HS-5 (cell line): Measurements from ENCODE around the gene TJAP1.
"Not testable (repeated sequence)": the region's sequence is repeated elsewhere in the genome, so short reads cannot be mapped to it uniquely, and the experiment has no call there.

Experiments used
- DNase-seq: peaks from one replicate; pipeline ENCODE4 v3.0.0-alpha.2; 2012; ENCODE audit warnings: low read depth

TJAP1 gene

GRCh38 chr6:43453831-43454230 is 23.5 kb upstream of the TJAP1 start:
- DNase-seq, result no peak

- no peak for DNase-seq
Observed at GRCh38 chr6:43454290-43454695, 23.1 kb upstream of the TJAP1 start.

GRCh38 chr6:43454696-43455530 is 22.5 kb upstream of the TJAP1 start:
- DNase-seq, result peak; percentile 40

GRCh38 chr6:43455531-43456428 is 21.6 kb upstream of the TJAP1 start, which contains the start of gene DLK2:
Gene DLK2 (minus strand): TSS chr6:43455548. CDS start chr6:43454825, 723 bp downstream.
- DNase-seq, result no peak

GRCh38 chr6:43457643-43458042 is 19.7 kb upstream of the TJAP1 start:
- DNase-seq, result no peak

GRCh38 chr6:43458154-43458553 is 19.2 kb upstream of the TJAP1 start:
- DNase-seq, result not testable (repeated sequence)

GRCh38 chr6:43459535-43459934 is 17.8 kb upstream of the TJAP1 start:
- no peak for DNase-seq

GRCh38 chr6:43460032-43460431 is 17.3 kb upstream of the TJAP1 start:
- DNase-seq, result no peak

- DNase-seq, result no peak
Observed at GRCh38 chr6:43461936-43462335, 15.4 kb upstream of the TJAP1 start.

- DNase-seq, result no peak
Observed at GRCh38 chr6:43464337-43464736, 13.0 kb upstream of the TJAP1 start.

GRCh38 chr6:43465948-43466347 is 11.4 kb upstream of the TJAP1 start:
- no peak for DNase-seq

- DNase-seq, result not testable (repeated sequence)
Observed at GRCh38 chr6:43467265-43467664, 10.1 kb upstream of the TJAP1 start.

- no peak for DNase-seq
Observed at GRCh38 chr6:43467752-43468151, 9.6 kb upstream of the TJAP1 start.

GRCh38 chr6:43468240-43468639 is 9.1 kb upstream of the TJAP1 start:
- no peak for DNase-seq

- DNase-seq, result no peak
Observed at GRCh38 chr6:43468748-43469681, 8.4 kb upstream of the TJAP1 start.

GRCh38 chr6:43469947-43470346 is 7.4 kb upstream of the TJAP1 start:
- DNase-seq, result no peak

GRCh38 chr6:43471399-43471798 is 6.0 kb upstream of the TJAP1 start:
- DNase-seq, result no peak

- DNase-seq, result no peak
Observed at GRCh38 chr6:43472515-43472914, 4.9 kb upstream of the TJAP1 start.

GRCh38 chr6:43475516-43475915 is 1.9 kb upstream of the TJAP1 start:
- DNase-seq, result no peak

- DNase-seq, result no peak
Observed at GRCh38 chr6:43476746-43477145, 624 bp upstream of the TJAP1 start.

GRCh38 chr6:43478008-43478372 is 620 bp downstream of the TJAP1 start:
- no peak for DNase-seq

- DNase-seq, result no peak
Observed at GRCh38 chr6:43481075-43481474, 3.7 kb downstream of the TJAP1 start.
